Liver (tissue), 9 donors: Measurements from ENCODE around the gene ACOT12. TPM values are rescaled to one million over a fixed set of nuclear protein-coding genes. Genes with fewer than 3 reads are reported as not detected.

Experiments used
- DNase-seq: peaks from one replicate; pipeline ENCODE4 v3.0.0-alpha.2; 2017; ENCODE audit warnings: low spot score
- H3K27ac ChIP-seq, 2 donors: one replicate each; pipeline ENCODE4 v1.7.0; 2013; ENCODE audit warnings: inconsistent platforms in 2 of 2, low read length in 2 of 2, control low read depth in 1 of 2, low read depth in 1 of 2, mild to moderate bottlenecking in 1 of 2
- H3K27me3 ChIP-seq, 4 donors: one replicate each; pipeline versions ENCODE4 v1.6.1 to v1.7.0; 2013; ENCODE audit warnings: low read length in 3 of 4, inconsistent platforms in 1 of 4, mild to moderate bottlenecking in 1 of 4, moderate library complexity in 1 of 4; ENCODE audit not compliant: control insufficient read depth in 4 of 4, insufficient read depth in 4 of 4
- H3K36me3 ChIP-seq, 4 donors: one replicate each; pipeline versions ENCODE4 v1.6.1 to v1.7.0; 2013; ENCODE audit warnings: low read length in 3 of 4, mild to moderate bottlenecking in 3 of 4, low read depth in 1 of 4, moderate library complexity in 1 of 4; ENCODE audit not compliant: control insufficient read depth in 4 of 4, insufficient read depth in 3 of 4
- H3K4me1 ChIP-seq, 4 donors: one replicate each; pipeline versions ENCODE4 v1.6.1 to v1.7.0; 2013; ENCODE audit warnings: low read length in 3 of 4, mild to moderate bottlenecking in 3 of 4, moderate library complexity in 1 of 4; ENCODE audit not compliant: control insufficient read depth in 4 of 4, insufficient read depth in 4 of 4
- H3K4me3 ChIP-seq, 3 donors: one replicate each; pipeline versions ENCODE4 v1.6.1 to v1.7.0; 2013; ENCODE audit warnings: low read length in 3 of 3, control low read depth in 1 of 3, low read depth in 1 of 3, mild to moderate bottlenecking in 1 of 3
- H3K9ac ChIP-seq, 2 donors: one replicate each; pipeline ENCODE4 v1.7.0; 2013; ENCODE audit warnings: low read length in 2 of 2, mild to moderate bottlenecking in 2 of 2, moderate library complexity in 2 of 2, control low read depth in 1 of 2, low read depth in 1 of 2
- H3K9me3 ChIP-seq, 4 donors: one replicate each; pipeline versions ENCODE4 v1.6.1 to v1.7.0; 2013; ENCODE audit warnings: low read length in 3 of 4; ENCODE audit not compliant: control insufficient read depth in 4 of 4
- EGR1 ChIP-seq, 2 donors: IDR thresholded peaks; 2 replicates each; pipeline ENCODE4 v1.6.1; 2016 to 2018; ENCODE audit warnings: antibody characterized with exemption in 2 of 2, low read depth in 2 of 2
- FOXA1 ChIP-seq: IDR thresholded peaks from 2 replicates; pipeline ENCODE4 v1.6.1; 2016; ENCODE audit warnings: antibody characterized with exemption
- FOXA2 ChIP-seq: IDR thresholded peaks from 2 replicates; pipeline ENCODE4 v1.6.1; 2016; ENCODE audit warnings: antibody characterized with exemption
- GABPA ChIP-seq, 2 donors: IDR thresholded peaks in 1 of 2; conservative IDR thresholded peaks in 1 of 2; 2 replicates each; pipeline ENCODE4 v1.6.1; 2016; ENCODE audit warnings: antibody characterized with exemption in 2 of 2, mild to moderate bottlenecking in 1 of 2, moderate library complexity in 1 of 2
- HNF4A ChIP-seq, 2 donors: conservative IDR thresholded peaks; 2 replicates each; pipeline ENCODE4 v1.6.1; 2016; ENCODE audit warnings: antibody characterized with exemption in 2 of 2, mild to moderate bottlenecking in 2 of 2
- HNF4G ChIP-seq: IDR thresholded peaks from 2 replicates; pipeline ENCODE4 v1.6.1; 2016; ENCODE audit warnings: antibody characterized with exemption
- JUND ChIP-seq, 2 donors: IDR thresholded peaks; 2 replicates each; pipeline ENCODE4 v1.6.1; 2016; ENCODE audit warnings: antibody characterized with exemption in 2 of 2
- NR2F2 ChIP-seq: IDR thresholded peaks from 2 replicates; pipeline ENCODE4 v1.6.1; 2016; ENCODE audit warnings: antibody characterized with exemption
- RAD21 ChIP-seq, 2 donors: IDR thresholded peaks; 2 replicates each; pipeline ENCODE4 v1.6.1; 2016; ENCODE audit warnings: antibody characterized with exemption in 2 of 2, mild to moderate bottlenecking in 2 of 2
- RXRA ChIP-seq, 2 donors: IDR thresholded peaks; 2 replicates each; pipeline ENCODE4 v1.6.1; 2017 to 2018; ENCODE audit warnings: antibody characterized with exemption in 2 of 2, mild to moderate bottlenecking in 1 of 2
- SP1 ChIP-seq: IDR thresholded peaks from 2 replicates; pipeline ENCODE4 v1.6.1; 2018; ENCODE audit warnings: antibody characterized with exemption, mild to moderate bottlenecking
- TAF1 ChIP-seq: conservative IDR thresholded peaks from 2 replicates; pipeline ENCODE4 v1.6.1; 2016; ENCODE audit warnings: antibody characterized with exemption, mild to moderate bottlenecking
- YY1 ChIP-seq: IDR thresholded peaks from 2 replicates; pipeline ENCODE4 v1.6.1; 2016; ENCODE audit warnings: antibody characterized with exemption, mild to moderate bottlenecking
- WGBS: extraction: QIAGEN DNeasy Blood & Tissue Kit; methylation state at CpG from one replicate; pipeline ENCODE4 v1.1.7; 2013; 5-methylcytosine and 5-hydroxymethylcytosine counted together
- polyA plus RNA-seq, 2 donors: library from polyadenylated mRNA; stranded (reverse) in 1 of 2; unstranded in 1 of 2; fragments of 200-250 nt in 1 of 2; fragments of >200 nt in 1 of 2; fragmentation: Nextera tagmentation in 1 of 2; extraction: Ambion mirVana in 1 of 2; gene quantifications; one replicate each; pipeline versions ENCODE4 v1.2.1 to v1.2.3, GENCODE V29; 2013 to 2015
- total RNA-seq, 2 donors: library from RNA; depleted of rRNA; stranded (reverse); fragments of >200 nt; gene quantifications; one replicate each; pipeline ENCODE4 v1.2.3, GENCODE V29; 2014
- TF ChIP-seq, protein P1 (sequence below): IDR thresholded peaks from 2 replicates; pipeline ENCODE4 v1.6.1; 2016; ENCODE audit warnings: antibody characterized with exemption
- TF ChIP-seq, protein P2 (sequence below): fragments of 150-350 bp; IDR thresholded peaks from 2 replicates; pipeline ENCODE4 v1.5.1; 2017; ENCODE audit warnings: improper control_type of control experiment, low read depth, low read length; ENCODE audit not compliant: missing input control
- TF ChIP-seq, protein P3 (sequence below): IDR thresholded peaks from 2 replicates; pipeline ENCODE4 v1.6.1; 2016; ENCODE audit warnings: antibody characterized with exemption
- TF ChIP-seq, protein P4 (sequence below): IDR thresholded peaks from 2 replicates; pipeline ENCODE4 v1.6.1; 2016; ENCODE audit warnings: antibody characterized with exemption
- TF ChIP-seq, protein P5 (sequence below): IDR thresholded peaks from 2 replicates; pipeline ENCODE4 v1.6.1; 2016; ENCODE audit warnings: antibody characterized with exemption, mild to moderate bottlenecking
- donor health status: healthy.
- donor health status: healthy.
- donor health status: healthy.
- donor health status: healthy.
- donor health status: healthy.

Gene ACOT12
- total and polyA plus RNA-seq, 4 donors = 16.9 to 76.4 (median 38.8) TPM

DNA sequence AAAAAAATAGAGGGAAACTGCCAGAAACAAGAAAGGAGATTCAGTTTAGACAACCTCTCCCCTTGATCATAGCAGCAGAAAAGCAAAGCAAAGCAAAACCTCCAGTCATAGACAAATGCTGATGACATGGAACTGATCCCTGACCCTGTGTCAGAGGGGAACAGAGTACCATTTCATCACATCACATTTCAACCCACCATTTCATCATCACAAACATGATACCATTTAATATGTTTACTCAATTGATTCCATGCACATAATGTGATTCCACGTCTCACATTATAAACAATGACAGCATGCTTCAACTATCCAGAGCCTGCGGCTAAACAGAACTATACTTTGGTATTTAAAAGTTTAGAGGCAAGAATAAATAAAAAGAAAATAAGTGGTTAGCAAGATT is 28.7 kb upstream of the ACOT12 start:
- Histone ChIP-seq H3K27ac (peak overlapping the region; percentile 82 to 85), H3K27me3 (no peaks in the 10 kb centered on the region), H3K4me1 (peaks cover 2 to 31% (median 7%) of the 10 kb centered on the region in 4 donors), H3K9me3 (no peaks in the 10 kb centered on the region), H3K36me3 (no peaks in the 10 kb centered on the region), H3K4me3 (no peak overlapping the region), H3K9ac (peak overlapping the region; percentile 33 to 57)
- DNase-seq = no peak
- TF ChIP-seq TAF1 (peak; percentile 97), NR2F2 (peak; percentile 92), JUND (IDR thresholded peaks at IDR 0.05) (peak; percentile 96 to 98), RAD21 (IDR thresholded peaks at IDR 0.05) (peak; percentile 60 to 67), YY1 (peak; percentile 83), GABPA (IDR thresholded peaks at IDR 0.05 in 1 of 2, conservative IDR thresholded peaks at IDR 0.05 in 1 of 2) (peak in 1 of 2 donors; percentile 53), FOXA1 (peak; percentile 85), SP1 (peak; percentile 98), HNF4A (conservative IDR thresholded peaks at IDR 0.05) (peak; percentile 98 to 100), FOXA2 (peak; percentile 88), EGR1 (IDR thresholded peaks at IDR 0.05; ENCODE audit: low read depth in 2 of 2) (peak; percentile 28 to 64), HNF4G (peak; percentile 97), RXRA (IDR thresholded peaks at IDR 0.05) (peak; percentile 93 to 98)
- TF ChIP-seq, protein P1, sequence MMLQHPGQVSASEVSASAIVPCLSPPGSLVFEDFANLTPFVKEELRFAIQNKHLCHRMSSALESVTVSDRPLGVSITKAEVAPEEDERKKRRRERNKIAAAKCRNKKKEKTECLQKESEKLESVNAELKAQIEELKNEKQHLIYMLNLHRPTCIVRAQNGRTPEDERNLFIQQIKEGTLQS = peak; percentile 99
- TF ChIP-seq, protein P2, sequence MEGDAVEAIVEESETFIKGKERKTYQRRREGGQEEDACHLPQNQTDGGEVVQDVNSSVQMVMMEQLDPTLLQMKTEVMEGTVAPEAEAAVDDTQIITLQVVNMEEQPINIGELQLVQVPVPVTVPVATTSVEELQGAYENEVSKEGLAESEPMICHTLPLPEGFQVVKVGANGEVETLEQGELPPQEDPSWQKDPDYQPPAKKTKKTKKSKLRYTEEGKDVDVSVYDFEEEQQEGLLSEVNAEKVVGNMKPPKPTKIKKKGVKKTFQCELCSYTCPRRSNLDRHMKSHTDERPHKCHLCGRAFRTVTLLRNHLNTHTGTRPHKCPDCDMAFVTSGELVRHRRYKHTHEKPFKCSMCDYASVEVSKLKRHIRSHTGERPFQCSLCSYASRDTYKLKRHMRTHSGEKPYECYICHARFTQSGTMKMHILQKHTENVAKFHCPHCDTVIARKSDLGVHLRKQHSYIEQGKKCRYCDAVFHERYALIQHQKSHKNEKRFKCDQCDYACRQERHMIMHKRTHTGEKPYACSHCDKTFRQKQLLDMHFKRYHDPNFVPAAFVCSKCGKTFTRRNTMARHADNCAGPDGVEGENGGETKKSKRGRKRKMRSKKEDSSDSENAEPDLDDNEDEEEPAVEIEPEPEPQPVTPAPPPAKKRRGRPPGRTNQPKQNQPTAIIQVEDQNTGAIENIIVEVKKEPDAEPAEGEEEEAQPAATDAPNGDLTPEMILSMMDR = no peak
- TF ChIP-seq, protein P3, sequence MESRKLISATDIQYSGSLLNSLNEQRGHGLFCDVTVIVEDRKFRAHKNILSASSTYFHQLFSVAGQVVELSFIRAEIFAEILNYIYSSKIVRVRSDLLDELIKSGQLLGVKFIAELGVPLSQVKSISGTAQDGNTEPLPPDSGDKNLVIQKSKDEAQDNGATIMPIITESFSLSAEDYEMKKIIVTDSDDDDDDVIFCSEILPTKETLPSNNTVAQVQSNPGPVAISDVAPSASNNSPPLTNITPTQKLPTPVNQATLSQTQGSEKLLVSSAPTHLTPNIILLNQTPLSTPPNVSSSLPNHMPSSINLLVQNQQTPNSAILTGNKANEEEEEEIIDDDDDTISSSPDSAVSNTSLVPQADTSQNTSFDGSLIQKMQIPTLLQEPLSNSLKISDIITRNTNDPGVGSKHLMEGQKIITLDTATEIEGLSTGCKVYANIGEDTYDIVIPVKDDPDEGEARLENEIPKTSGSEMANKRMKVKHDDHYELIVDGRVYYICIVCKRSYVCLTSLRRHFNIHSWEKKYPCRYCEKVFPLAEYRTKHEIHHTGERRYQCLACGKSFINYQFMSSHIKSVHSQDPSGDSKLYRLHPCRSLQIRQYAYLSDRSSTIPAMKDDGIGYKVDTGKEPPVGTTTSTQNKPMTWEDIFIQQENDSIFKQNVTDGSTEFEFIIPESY = peak; percentile 94
- TF ChIP-seq, protein P4, sequence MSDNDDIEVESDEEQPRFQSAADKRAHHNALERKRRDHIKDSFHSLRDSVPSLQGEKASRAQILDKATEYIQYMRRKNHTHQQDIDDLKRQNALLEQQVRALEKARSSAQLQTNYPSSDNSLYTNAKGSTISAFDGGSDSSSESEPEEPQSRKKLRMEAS = peak; percentile 91
- TF ChIP-seq, protein P5, sequence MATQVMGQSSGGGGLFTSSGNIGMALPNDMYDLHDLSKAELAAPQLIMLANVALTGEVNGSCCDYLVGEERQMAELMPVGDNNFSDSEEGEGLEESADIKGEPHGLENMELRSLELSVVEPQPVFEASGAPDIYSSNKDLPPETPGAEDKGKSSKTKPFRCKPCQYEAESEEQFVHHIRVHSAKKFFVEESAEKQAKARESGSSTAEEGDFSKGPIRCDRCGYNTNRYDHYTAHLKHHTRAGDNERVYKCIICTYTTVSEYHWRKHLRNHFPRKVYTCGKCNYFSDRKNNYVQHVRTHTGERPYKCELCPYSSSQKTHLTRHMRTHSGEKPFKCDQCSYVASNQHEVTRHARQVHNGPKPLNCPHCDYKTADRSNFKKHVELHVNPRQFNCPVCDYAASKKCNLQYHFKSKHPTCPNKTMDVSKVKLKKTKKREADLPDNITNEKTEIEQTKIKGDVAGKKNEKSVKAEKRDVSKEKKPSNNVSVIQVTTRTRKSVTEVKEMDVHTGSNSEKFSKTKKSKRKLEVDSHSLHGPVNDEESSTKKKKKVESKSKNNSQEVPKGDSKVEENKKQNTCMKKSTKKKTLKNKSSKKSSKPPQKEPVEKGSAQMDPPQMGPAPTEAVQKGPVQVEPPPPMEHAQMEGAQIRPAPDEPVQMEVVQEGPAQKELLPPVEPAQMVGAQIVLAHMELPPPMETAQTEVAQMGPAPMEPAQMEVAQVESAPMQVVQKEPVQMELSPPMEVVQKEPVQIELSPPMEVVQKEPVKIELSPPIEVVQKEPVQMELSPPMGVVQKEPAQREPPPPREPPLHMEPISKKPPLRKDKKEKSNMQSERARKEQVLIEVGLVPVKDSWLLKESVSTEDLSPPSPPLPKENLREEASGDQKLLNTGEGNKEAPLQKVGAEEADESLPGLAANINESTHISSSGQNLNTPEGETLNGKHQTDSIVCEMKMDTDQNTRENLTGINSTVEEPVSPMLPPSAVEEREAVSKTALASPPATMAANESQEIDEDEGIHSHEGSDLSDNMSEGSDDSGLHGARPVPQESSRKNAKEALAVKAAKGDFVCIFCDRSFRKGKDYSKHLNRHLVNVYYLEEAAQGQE = peak; percentile 91
- 36% methylated on average over 2 of the region's 2 CpGs for WGBS
